NB4 (cell line): Measurements from ENCODE around the gene FRMPD4.

Source experiments
- DNase-seq: peaks from one replicate; pipeline ENCODE4 v3.0.0; 2010; ENCODE audit warnings: low read depth
- H3K4me3 ChIP-seq: one replicate; pipeline ENCODE4 v1.5.1; 2011; ENCODE audit warnings: mild to moderate bottlenecking, low read depth, low read length, moderate library complexity
- MYC ChIP-seq: IDR thresholded peaks from 2 replicates; pipeline ENCODE4 v1.6.1; 2011; ENCODE audit warnings: low read depth, low read length
- POLR2A ChIP-seq: IDR thresholded peaks from 2 replicates; pipeline ENCODE4 v1.6.1; 2011; ENCODE audit warnings: mild to moderate bottlenecking; ENCODE audit not compliant: insufficient read length; ENCODE audit errors: extremely low read depth
- TF ChIP-seq, protein P1 (sequence below): IDR thresholded peaks from 2 replicates; pipeline ENCODE4 v1.6.1; 2011; ENCODE audit warnings: low read depth, low read length
- TF ChIP-seq, protein P2 (sequence below): IDR thresholded peaks from one replicate; pipeline ENCODE4 v1.5.1; 2012; ENCODE audit warnings: low read depth, low read length

The FRMPD4 gene

DNA sequence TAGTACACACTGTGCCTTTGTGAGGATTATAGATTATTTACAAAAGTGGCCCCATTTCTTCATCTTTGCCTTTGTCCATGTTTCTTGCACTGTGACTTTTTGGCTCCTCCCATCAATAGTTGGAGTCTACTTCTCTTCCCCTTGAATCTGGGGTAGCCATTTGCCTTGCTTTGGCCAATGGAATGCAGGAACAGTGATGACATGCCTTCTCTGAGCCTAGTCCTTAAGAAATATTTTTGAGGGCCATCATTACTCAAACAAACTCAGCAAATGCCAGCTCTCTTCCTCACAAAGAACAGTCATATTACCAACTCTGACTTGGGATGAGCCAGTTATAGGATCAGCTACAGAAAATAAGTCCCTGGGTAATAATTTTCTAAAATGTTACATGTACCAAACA is 189.6 kb downstream of the FRMPD4 start:
- DNase-seq, result no peak
- TF ChIP-seq POLR2A (no peak), MYC (no peak)
- TF ChIP-seq, protein P1, sequence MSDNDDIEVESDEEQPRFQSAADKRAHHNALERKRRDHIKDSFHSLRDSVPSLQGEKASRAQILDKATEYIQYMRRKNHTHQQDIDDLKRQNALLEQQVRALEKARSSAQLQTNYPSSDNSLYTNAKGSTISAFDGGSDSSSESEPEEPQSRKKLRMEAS, result no peak
- no peak overlapping the region for H3K4me3 ChIP-seq

DNA sequence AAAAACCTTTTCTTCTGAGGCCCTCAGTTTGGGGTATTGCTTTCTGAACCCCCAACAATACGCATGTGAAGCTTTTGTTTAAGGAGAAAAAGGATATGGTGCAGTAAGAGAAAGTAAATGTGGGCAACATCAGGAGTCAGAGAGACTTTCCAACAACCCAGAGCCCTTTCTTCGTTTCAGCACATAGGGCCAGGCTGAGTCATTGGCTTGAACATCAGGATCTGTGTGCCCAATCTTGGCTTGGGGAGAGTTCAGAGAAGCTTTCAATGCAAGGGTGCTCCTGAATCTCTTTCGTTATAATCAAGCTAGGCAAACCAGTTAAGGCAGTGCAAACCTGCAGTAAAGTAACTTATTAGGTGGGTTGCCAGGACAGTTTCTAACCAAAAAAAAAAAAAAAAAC is 191.2 kb downstream of the FRMPD4 start:
- DNase-seq, result no peak
- TF ChIP-seq, protein P2, sequence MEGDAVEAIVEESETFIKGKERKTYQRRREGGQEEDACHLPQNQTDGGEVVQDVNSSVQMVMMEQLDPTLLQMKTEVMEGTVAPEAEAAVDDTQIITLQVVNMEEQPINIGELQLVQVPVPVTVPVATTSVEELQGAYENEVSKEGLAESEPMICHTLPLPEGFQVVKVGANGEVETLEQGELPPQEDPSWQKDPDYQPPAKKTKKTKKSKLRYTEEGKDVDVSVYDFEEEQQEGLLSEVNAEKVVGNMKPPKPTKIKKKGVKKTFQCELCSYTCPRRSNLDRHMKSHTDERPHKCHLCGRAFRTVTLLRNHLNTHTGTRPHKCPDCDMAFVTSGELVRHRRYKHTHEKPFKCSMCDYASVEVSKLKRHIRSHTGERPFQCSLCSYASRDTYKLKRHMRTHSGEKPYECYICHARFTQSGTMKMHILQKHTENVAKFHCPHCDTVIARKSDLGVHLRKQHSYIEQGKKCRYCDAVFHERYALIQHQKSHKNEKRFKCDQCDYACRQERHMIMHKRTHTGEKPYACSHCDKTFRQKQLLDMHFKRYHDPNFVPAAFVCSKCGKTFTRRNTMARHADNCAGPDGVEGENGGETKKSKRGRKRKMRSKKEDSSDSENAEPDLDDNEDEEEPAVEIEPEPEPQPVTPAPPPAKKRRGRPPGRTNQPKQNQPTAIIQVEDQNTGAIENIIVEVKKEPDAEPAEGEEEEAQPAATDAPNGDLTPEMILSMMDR, result no peak
- TF ChIP-seq MYC, result no peak
- TF ChIP-seq, protein P1, result no peak
- TF ChIP-seq POLR2A, result no peak
- H3K4me3 ChIP-seq, result no peak overlapping the region

DNA sequence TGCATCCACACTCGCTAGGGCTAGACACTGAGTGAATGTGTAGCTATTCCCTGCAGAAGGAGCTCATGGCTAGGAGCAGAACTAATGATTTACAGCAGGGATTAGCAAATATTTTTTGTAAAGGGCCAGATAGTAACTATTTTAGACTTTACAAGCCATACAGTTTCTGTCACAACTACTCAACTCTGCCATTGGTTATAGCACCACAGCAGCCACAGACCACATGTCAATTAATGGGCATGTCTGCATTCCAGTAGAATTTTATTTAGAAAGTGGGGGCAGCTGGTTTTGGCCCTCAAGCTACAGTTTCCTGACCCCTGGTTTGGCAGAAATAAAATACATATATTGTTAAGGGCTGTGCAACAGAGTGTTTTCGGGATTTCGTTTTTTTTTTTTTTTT is 192.6 kb downstream of the FRMPD4 start:
- DNase-seq, result no peak
- TF ChIP-seq POLR2A (no peak), MYC (no peak)
- TF ChIP-seq, protein P2, result no peak
- TF ChIP-seq, protein P1, result no peak
- no peak overlapping the region for H3K4me3 ChIP-seq

DNA sequence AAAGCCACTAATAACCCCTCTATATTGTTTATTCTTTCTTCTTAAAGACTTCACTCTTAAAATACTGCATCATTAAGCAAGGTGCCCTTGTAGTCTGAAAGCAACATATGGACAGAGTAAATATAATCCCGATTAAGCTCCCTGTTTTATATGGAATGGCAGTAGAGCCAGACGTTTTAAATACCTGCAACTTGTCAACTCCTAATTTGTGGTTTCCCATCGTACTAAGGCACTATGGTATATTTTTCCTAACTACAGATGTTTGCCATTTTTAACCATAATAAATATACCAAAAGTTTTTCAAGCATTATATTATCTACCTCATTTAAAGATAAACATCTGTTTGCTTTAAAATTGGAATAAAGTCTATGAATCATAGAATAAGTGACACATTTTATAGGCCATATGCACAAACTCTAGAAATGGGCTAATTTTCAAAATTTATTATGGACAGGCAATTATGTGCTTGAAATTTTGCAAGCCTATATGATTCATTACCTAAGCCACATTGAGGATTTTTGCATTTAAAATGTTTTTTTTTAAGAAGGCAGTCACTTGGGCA is 194.6 kb downstream of the FRMPD4 start:
- DNase-seq, result no peak
- TF ChIP-seq, protein P2, result no peak
- TF ChIP-seq MYC (no peak), POLR2A (no peak)
- TF ChIP-seq, protein P1, result no peak
- no peak overlapping the region for H3K4me3 ChIP-seq

DNA sequence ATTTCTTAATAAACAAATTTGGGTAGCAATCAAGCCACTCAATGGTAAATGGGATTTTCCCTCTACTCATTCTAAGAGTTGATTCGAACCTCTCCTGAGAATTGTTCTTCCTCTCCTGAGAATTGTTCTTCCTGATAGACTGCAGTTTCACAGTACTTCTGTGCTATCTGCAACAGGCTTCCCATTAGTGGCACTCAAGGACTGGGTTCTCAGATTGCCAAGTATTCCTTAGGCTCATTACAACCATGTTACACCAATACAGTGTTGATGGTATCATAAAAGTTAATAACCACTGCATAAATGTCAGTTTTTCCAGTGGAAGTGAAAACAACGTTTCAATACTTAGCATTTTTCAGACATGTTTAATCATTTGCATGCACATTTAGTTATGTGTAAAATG is 201.6 kb downstream of the FRMPD4 start:
- DNase-seq, result no peak
- TF ChIP-seq MYC (no peak), POLR2A (no peak)
- TF ChIP-seq, protein P2, result no peak
- TF ChIP-seq, protein P1, result no peak

DNA sequence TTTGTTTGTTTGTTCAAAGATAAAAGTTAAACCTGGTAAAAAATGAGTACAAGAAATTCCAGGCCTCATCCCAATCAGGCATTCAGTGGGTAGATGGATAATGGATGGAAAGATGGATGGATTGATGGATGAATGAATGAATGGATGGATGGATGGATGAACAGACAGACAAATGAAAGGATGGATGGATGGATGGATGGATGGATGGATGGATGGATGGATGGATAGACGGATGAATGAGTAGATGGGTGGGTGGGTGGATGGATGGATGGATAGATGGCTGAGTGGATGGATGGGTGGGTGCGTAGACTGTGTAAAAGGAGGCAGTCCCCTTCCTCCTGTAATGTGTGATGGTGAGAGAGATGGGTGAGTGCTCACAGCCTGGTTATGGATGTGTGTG is 206.7 kb downstream of the FRMPD4 start:
- no peak for TF ChIP-seq MYC
- TF ChIP-seq, protein P2, result no peak
- H3K4me3 ChIP-seq, result no peak overlapping the region
- DNase-seq, result no peak

More for the DNA sequence above, 201.6 kb downstream of the FRMPD4 start:
- H3K4me3 ChIP-seq, result no peak overlapping the region
